Activated CD4-positive, alpha-beta T cell treated with anti-CD3 and anti-CD28 coated beads, Interleukin-2, amount 10 ng/mL, durations not matched to agents 24 days and 14 days (primary cell): ENCODE results near the gene TK2. TPM values are rescaled to one million over a fixed set of nuclear protein-coding genes. Genes with fewer than 3 reads are reported as not detected.
A peak's percentile ranks its signal among the peaks of the same experiment; 100 is the strongest.

Experiments used
- DNase-seq: peaks from one replicate; pipeline ENCODE4 v3.0.0; 2022
- H3K27ac Mint-ChIP-seq: one replicate; pipeline ENCODE4 v1.8.0; 2022; ENCODE audit warnings: mild to moderate bottlenecking, mixed read lengths
- H3K27me3 Mint-ChIP-seq: one replicate; pipeline ENCODE4 v1.8.0; 2022; ENCODE audit warnings: mixed read lengths
- H3K36me3 Mint-ChIP-seq: one replicate; pipeline ENCODE4 v1.8.0; 2022; ENCODE audit warnings: low read depth, mild to moderate bottlenecking, mixed read lengths
- H3K4me1 Mint-ChIP-seq: one replicate; pipeline ENCODE4 v1.8.0; 2021; ENCODE audit warnings: mixed read lengths
- H3K4me3 Mint-ChIP-seq: one replicate; pipeline ENCODE4 v1.8.0; 2022; ENCODE audit warnings: mild to moderate bottlenecking, moderate library complexity, mixed read lengths
- H3K9me3 Mint-ChIP-seq: one replicate; pipeline ENCODE4 v1.8.0; 2021; ENCODE audit warnings: mixed read lengths
- intact Hi-C: fragments of 100-400 bp; cut with micrococcal nuclease; formaldehyde crosslinking; loops from one replicate; pipeline ENCODE4 v1.15.1; 2023
- total RNA-seq: library from RNA; stranded (reverse); gene quantifications from 2 replicates; pipeline ENCODE4 v1.2.3, GENCODE V29; 2022

The TK2 gene
- total RNA-seq, 1 donor from 2014 or later = 5.8 TPM

- no peaks in the 10 kb centered on the region for H3K36me3 Mint-ChIP-seq
- H3K4me3 Mint-ChIP-seq = no peak overlapping the region
- H3K4me1 Mint-ChIP-seq = peaks cover 11% of the 10 kb centered on the region
- intact Hi-C loops = no loop called here
- no peak for DNase-seq
- no peaks in the 10 kb centered on the region for H3K9me3 Mint-ChIP-seq
- H3K27me3 Mint-ChIP-seq = no peaks in the 10 kb centered on the region
- no peak overlapping the region for H3K27ac Mint-ChIP-seq
Observed at GRCh38 chr16:66489385-66489784, 60.5 kb downstream of the TK2 start.

DNA sequence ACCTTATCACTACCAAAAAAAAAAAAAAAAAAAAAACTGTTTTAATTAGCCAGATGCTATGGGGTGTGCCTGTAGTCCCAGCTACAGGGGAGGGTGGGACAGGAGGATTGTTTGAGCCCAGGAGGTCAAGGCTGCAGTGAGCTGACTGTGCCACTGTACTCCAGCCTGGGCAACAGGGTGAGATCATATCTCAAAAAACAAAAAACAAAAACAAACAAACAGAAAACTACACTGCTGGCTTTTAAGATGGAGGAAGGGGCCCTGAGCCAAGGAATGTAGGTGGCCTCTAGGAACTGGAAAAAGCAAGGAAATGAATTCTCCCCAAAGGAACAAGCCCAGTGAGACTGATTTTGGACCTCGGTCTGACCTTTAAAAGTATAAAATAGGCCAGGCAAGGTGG lies 61.4 kb downstream of the TK2 start:
- H3K4me3 Mint-ChIP-seq = no peak overlapping the region
- intact Hi-C loops = no loop called here
- H3K36me3 Mint-ChIP-seq = no peaks in the 10 kb centered on the region
- H3K27me3 Mint-ChIP-seq = no peaks in the 10 kb centered on the region
- H3K4me1 Mint-ChIP-seq = peaks cover 19% of the 10 kb centered on the region
- no peaks in the 10 kb centered on the region for H3K9me3 Mint-ChIP-seq
- no peak overlapping the region for H3K27ac Mint-ChIP-seq
- no peak for DNase-seq

- no peaks in the 10 kb centered on the region for H3K27me3 Mint-ChIP-seq
- H3K4me1 Mint-ChIP-seq = peaks cover 27% of the 10 kb centered on the region
- H3K4me3 Mint-ChIP-seq = no peak overlapping the region
- no peaks in the 10 kb centered on the region for H3K36me3 Mint-ChIP-seq
- no peak overlapping the region for H3K27ac Mint-ChIP-seq
- intact Hi-C loops = no loop called here
- no peak for DNase-seq
- H3K9me3 Mint-ChIP-seq = no peaks in the 10 kb centered on the region
Observed at GRCh38 chr16:66487580-66488275, 62.2 kb downstream of the TK2 start.

DNA sequence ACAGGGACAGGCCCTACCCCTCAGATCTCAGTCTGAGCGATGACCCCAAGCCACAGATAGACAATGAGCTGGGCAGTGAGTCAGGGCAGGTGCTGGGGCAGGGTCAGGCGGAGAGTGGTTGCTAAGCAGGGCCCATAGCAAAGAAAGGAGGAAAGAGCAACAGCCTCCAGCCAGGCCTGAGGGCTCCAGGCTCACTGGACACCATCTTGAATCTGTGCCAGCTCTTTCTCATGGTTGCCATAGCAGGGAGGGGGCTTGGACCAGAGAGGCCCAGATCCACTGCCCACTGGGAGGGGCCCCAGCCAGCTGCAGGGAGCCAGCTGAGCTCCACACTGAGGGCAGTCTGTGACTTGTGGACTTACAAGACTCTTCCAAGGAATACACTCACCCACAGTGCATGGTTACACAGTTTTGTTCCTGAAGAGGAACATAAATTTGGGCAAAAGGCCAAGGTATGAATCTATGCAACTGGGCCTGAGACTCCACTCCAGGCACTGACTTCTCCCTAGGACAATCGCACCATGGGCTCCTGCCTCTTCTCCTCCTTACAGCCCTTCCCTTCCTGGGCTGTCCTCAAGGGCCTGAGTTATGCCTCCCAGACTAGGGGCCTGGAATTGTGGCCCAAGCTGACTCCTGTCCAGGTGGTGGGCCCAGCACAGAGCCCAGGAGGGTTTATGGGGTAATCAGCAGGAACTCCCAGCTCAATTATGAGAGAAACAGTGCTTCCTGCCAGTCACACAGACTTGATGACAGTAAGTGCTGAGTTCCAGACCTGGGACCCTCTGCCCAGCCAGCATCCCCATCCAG lies 62.9 kb downstream of the TK2 start:
- no peak overlapping the region for H3K27ac Mint-ChIP-seq
- no peaks in the 10 kb centered on the region for H3K36me3 Mint-ChIP-seq
- intact Hi-C loops = no loop called here
- H3K9me3 Mint-ChIP-seq = no peaks in the 10 kb centered on the region
- peaks cover 27% of the 10 kb centered on the region for H3K4me1 Mint-ChIP-seq
- no peak overlapping the region for H3K4me3 Mint-ChIP-seq
- H3K27me3 Mint-ChIP-seq = no peaks in the 10 kb centered on the region
- no peak for DNase-seq

- peaks cover 21% of the 10 kb centered on the region for H3K4me1 Mint-ChIP-seq
- no peak for DNase-seq
- H3K9me3 Mint-ChIP-seq = no peaks in the 10 kb centered on the region
- H3K4me3 Mint-ChIP-seq = no peak overlapping the region
- intact Hi-C loops = no loop called here
- H3K27me3 Mint-ChIP-seq = no peaks in the 10 kb centered on the region
- no peak overlapping the region for H3K27ac Mint-ChIP-seq
- H3K36me3 Mint-ChIP-seq = no peaks in the 10 kb centered on the region
Observed at GRCh38 chr16:66486199-66486772, 63.6 kb downstream of the TK2 start.

GRCh38 chr16:66485376-66485775 lies 64.5 kb downstream of the TK2 start:
- H3K27me3 Mint-ChIP-seq = no peaks in the 10 kb centered on the region

DNA sequence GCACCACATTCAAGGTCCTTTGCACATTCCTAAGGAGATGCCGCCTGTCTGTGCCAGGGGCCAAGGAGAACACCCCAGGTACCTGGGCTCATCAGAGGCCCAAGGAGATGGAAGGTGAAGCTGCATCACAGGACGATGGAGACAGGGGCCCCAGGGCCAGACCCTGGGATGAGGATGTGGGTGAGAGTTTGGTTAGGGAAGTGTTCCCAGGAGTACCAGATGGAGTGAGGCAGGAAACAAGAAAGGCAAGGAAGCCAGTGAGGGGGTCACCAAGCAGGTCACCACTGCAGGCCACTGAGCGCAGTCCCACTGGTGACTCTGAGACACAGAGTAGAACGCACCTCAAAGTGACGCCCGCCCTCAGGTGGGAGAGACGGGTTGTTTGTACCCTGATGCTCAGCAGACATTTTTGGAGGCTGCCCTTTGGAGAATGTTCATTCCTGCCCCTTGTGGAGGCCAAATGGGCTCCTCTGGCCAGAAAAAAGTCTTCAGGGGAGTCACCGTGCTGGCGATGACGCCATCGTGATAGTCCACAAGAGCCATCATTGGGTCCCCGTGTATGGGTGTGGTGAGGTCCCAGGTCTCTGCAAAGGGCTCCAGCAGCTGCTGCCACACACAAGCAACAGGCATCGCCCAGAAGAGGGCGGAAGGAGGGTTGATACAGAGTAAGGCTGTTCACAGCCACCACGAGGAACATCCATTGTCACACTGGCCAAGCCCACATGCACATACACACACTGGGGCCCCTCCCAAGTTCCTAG lies 65.3 kb downstream of the TK2 start:
- H3K4me1 Mint-ChIP-seq = peaks cover 19% of the 10 kb centered on the region
- H3K27me3 Mint-ChIP-seq = no peaks in the 10 kb centered on the region
- H3K9me3 Mint-ChIP-seq = no peaks in the 10 kb centered on the region
- H3K27ac Mint-ChIP-seq = no peak overlapping the region
- no peak overlapping the region for H3K4me3 Mint-ChIP-seq
- H3K36me3 Mint-ChIP-seq = no peaks in the 10 kb centered on the region
- intact Hi-C loops = no loop called here
- no peak for DNase-seq

More at GRCh38 chr16:66485376-66485775, 64.5 kb downstream of the TK2 start:
- Mint-ChIP-seq H3K4me3 (no peak overlapping the region), H3K4me1 (peaks cover 19% of the 10 kb centered on the region), H3K36me3 (no peaks in the 10 kb centered on the region), H3K9me3 (no peaks in the 10 kb centered on the region), H3K27ac (no peak overlapping the region)
- intact Hi-C loops = no loop called here
- no peak for DNase-seq

GRCh38 chr16:66483689-66484452 lies 66.1 kb downstream of the TK2 start:
- no peaks in the 10 kb centered on the region for H3K27me3 Mint-ChIP-seq
- intact Hi-C loops = loop anchor here (1.0 kb wide), 1 partner anchor 78 kb away; no protein-coding TSS in a partner anchor
- H3K4me1 Mint-ChIP-seq = peaks cover 23% of the 10 kb centered on the region

DNA sequence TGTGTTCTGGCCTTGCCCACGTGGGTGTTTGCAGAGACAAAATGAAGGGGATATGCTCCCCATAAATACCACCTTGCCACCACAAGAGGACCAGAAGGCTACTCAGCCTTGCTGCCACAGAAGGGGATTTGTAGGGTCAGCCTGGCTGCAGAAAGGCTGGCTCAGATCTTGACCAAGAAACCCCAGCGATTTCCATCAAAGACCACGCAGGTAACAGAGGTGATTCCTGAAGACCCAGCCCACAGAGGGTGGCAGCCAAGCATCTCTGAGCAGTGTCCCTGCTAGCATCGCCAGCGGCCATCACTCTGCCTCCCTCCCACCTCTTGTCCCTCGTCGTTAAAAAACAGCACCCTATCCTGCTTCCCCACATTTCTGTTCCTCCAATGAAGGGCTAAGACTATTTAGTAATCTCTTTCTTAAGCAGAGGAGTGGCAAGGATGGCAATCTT lies 68.0 kb downstream of the TK2 start:
- Mint-ChIP-seq H3K4me3 (no peak overlapping the region), H3K36me3 (no peaks in the 10 kb centered on the region), H3K9me3 (no peaks in the 10 kb centered on the region), H3K4me1 (peaks cover 28% of the 10 kb centered on the region), H3K27me3 (no peaks in the 10 kb centered on the region), H3K27ac (no peak overlapping the region)
- DNase-seq = no peak
- intact Hi-C loops = no loop called here

More at GRCh38 chr16:66483689-66484452, 66.1 kb downstream of the TK2 start:
- Mint-ChIP-seq H3K4me3 (peak overlapping the region; percentile 33), H3K9me3 (no peaks in the 10 kb centered on the region), H3K36me3 (no peaks in the 10 kb centered on the region), H3K27ac (peak overlapping the region; percentile 31)
- DNase-seq = peak; percentile 93

DNA sequence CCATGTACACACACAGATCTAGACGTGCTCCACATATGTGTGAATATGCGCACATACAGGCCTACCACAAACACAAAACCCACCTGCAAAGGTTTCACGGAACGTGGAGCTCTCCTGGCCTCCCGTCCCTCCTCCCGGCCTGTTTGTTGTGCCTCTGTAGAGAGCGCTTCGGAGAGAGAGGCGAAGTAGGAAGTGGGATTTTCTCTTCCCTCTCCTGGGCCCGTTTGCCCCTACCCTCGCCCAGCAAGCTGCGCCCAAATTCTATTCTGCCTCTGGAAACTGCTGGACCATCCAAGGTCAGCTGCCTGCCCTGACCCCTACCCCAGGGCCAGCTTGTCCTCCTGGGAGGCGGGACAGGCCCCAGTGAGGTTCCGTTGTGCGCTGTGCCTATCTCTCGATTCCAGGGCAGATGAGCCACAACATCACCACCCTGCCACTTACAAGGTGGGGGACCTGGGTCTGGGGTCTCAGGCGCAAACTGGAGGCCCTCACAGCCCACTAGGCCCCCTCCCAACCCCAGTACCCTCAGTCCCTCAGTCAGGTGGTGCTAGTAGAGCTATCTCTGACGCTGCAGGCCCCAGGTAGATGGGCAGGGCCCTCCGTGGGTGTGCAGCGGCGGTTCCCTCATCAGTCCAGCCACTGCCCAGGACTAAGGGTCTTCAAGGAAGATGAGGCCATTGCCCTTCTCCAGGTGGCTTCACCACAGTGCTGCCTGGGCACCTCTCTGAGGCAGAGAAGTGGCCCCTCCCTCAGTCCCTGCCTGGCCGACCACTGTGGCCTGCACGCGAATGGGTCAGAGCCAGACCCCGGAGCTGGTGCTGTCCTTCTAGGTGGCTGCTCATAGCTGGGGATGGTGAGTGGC lies 68.6 kb downstream of the TK2 start:
- Mint-ChIP-seq H3K9me3 (no peaks in the 10 kb centered on the region), H3K27ac (no peak overlapping the region), H3K36me3 (no peaks in the 10 kb centered on the region), H3K27me3 (no peaks in the 10 kb centered on the region), H3K4me1 (peaks cover 32% of the 10 kb centered on the region), H3K4me3 (no peak overlapping the region)
- DNase-seq = no peak
- intact Hi-C loops = no loop called here

- intact Hi-C loops = no loop called here
- Mint-ChIP-seq H3K4me1 (peaks cover 35% of the 10 kb centered on the region), H3K4me3 (no peak overlapping the region), H3K36me3 (no peaks in the 10 kb centered on the region), H3K9me3 (no peaks in the 10 kb centered on the region), H3K27me3 (no peaks in the 10 kb centered on the region), H3K27ac (no peak overlapping the region)
- no peak for DNase-seq
Observed at GRCh38 chr16:66480265-66481080, 69.4 kb downstream of the TK2 start.
